Measurements from ENCODE around the gene GPANK1. TPM values are rescaled to one million over a fixed set of nuclear protein-coding genes. Genes with fewer than 3 reads are reported as not detected.

The GPANK1 gene
- total and polyA plus RNA-seq, 2 experiments from 2014 or later, result 27.5 to 36.2 TPM

- H3K36me3 ChIP-seq, result no peaks in the 10 kb centered on the region
- H3K27ac ChIP-seq, result no peak within 1 kb of the TSS
- DNase-seq (ENCODE audit: low read depth in 1 of 2, low spot score in 1 of 2), result no peak
- H3K4me1 ChIP-seq (ENCODE audit: low read depth), result peaks cover 3% of the 10 kb centered on the region
- H3K9me3 ChIP-seq (ENCODE audit: low read depth), result no peaks in the 10 kb centered on the region
- H3K27me3 ChIP-seq, result no peaks in the 10 kb centered on the region
- TF ChIP-seq CTCF (IDR thresholded peaks at IDR 0.05; ENCODE audit: low read depth, low read length), result no peak
- no peak within 1 kb of the TSS for H3K4me3 ChIP-seq
These were observed 49.9 kb downstream of the GPANK1 start, which contains the start of gene AIF1 for GRCh38 chr6:31614684-31615578. Gene AIF1, plus strand, starts transcription at chr6:31615234. Its CDS starts 96 bp downstream, at chr6:31615330.

GRCh38 chr6:31614075-31614619 lies 50.6 kb downstream of the GPANK1 start:
- H3K4me1 ChIP-seq (ENCODE audit: low read depth), result peaks cover 3% of the 10 kb centered on the region
- DNase-seq (ENCODE audit: low read depth in 1 of 2, low spot score in 1 of 2), result no peak

More at GRCh38 chr6:31614075-31614619, 50.6 kb downstream of the GPANK1 start:
- Histone ChIP-seq H3K27ac (no peak overlapping the region), H3K27me3 (no peaks in the 10 kb centered on the region), H3K9me3 (ENCODE audit: low read depth) (no peaks in the 10 kb centered on the region), H3K4me3 (no peak overlapping the region), H3K36me3 (no peaks in the 10 kb centered on the region)
- TF ChIP-seq CTCF (IDR thresholded peaks at IDR 0.05; ENCODE audit: low read depth, low read length), result no peak

Other genes starting within 250 kb of the GPANK1 start
Only the 30 nearest of the 37 such genes appear.
- not detected in 2 replicates for gene MCCD1, start 136.0 kb downstream of the GPANK1 start, total RNA-seq
- gene MCCD1, start 136.0 kb downstream of the GPANK1 start, polyA plus RNA-seq, result not detected in 2 replicates
- 371 and 455 TPM in 2 replicates for gene DDX39B, start 123.0 kb downstream of the GPANK1 start, total RNA-seq
- 321 and 373 TPM in 2 replicates for gene DDX39B, start 123.0 kb downstream of the GPANK1 start, polyA plus RNA-seq
- gene ATP6V1G2, start 118.4 kb downstream of the GPANK1 start, total RNA-seq, result 21.2 and 28.8 TPM in 2 replicates
- 32.7 and 40.2 TPM in 2 replicates for gene ATP6V1G2, start 118.4 kb downstream of the GPANK1 start, polyA plus RNA-seq
- 43.6 and 51.2 TPM in 2 replicates for gene NFKBIL1, start 117.4 kb downstream of the GPANK1 start, total RNA-seq
- gene NFKBIL1, start 117.4 kb downstream of the GPANK1 start, polyA plus RNA-seq, result 38.4 and 47.1 TPM in 2 replicates
- not detected in 2 replicates for gene LTA, start 92.7 kb downstream of the GPANK1 start, total RNA-seq
- gene LTA, start 92.7 kb downstream of the GPANK1 start, polyA plus RNA-seq, result not detected in 2 replicates
- not detected in 2 replicates for gene TNF, start 89.4 kb downstream of the GPANK1 start, total RNA-seq
- gene TNF, start 89.4 kb downstream of the GPANK1 start, polyA plus RNA-seq, result 0.14 TPM in 1 of 2 replicates, not detected in the other
- gene LTB, start 82.6 kb downstream of the GPANK1 start, total RNA-seq, result 0.70 TPM in 1 of 2 replicates, not detected in the other
- gene LTB, start 82.6 kb downstream of the GPANK1 start, polyA plus RNA-seq, result 0.61 and 1.5 TPM in 2 replicates
- gene LST1, start 78.7 kb downstream of the GPANK1 start, total RNA-seq, result 1.7 TPM in 1 of 2 replicates, not detected in the other
- gene LST1, start 78.7 kb downstream of the GPANK1 start, polyA plus RNA-seq, result 1.6 TPM in 1 of 2 replicates, not detected in the other
- not detected in 2 replicates for gene NCR3, start 72.0 kb downstream of the GPANK1 start, total RNA-seq
- gene NCR3, start 72.0 kb downstream of the GPANK1 start, polyA plus RNA-seq, result not detected in 2 replicates
- gene AIF1, start 49.8 kb downstream of the GPANK1 start, total RNA-seq, result 1.2 TPM in 1 of 2 replicates, not detected in the other
- 1.4 and 1.6 TPM in 2 replicates for gene AIF1, start 49.8 kb downstream of the GPANK1 start, polyA plus RNA-seq
- gene PRRC2A, start 44.3 kb downstream of the GPANK1 start, total RNA-seq, result 144 and 208 TPM in 2 replicates
- 70.2 and 103 TPM in 2 replicates for gene PRRC2A, start 44.3 kb downstream of the GPANK1 start, polyA plus RNA-seq
- 494 and 510 TPM in 2 replicates for gene BAG6, start 12.3 kb downstream of the GPANK1 start, total RNA-seq
- gene BAG6, start 12.3 kb downstream of the GPANK1 start, polyA plus RNA-seq, result 115 TPM in 2 replicates
- gene APOM, start 9.1 kb downstream of the GPANK1 start, total RNA-seq, result 2.3 and 2.5 TPM in 2 replicates
- 2.5 and 3.5 TPM in 2 replicates for gene APOM, start 9.1 kb downstream of the GPANK1 start, polyA plus RNA-seq
- 24.5 and 27.4 TPM in 2 replicates for gene C6orf47, start 4.2 kb downstream of the GPANK1 start, total RNA-seq
- 22.0 and 29.2 TPM in 2 replicates for gene C6orf47, start 4.2 kb downstream of the GPANK1 start, polyA plus RNA-seq
- gene CSNK2B, start 1.1 kb upstream of the GPANK1 start, total RNA-seq, result 310 and 375 TPM in 2 replicates
- 277 and 280 TPM in 2 replicates for gene CSNK2B, start 1.1 kb upstream of the GPANK1 start, polyA plus RNA-seq
- 3.9 and 6.8 TPM in 2 replicates for gene LY6G5B, start 5.0 kb upstream of the GPANK1 start, total RNA-seq
- gene LY6G5B, start 5.0 kb upstream of the GPANK1 start, polyA plus RNA-seq, result 13.2 and 16.5 TPM in 2 replicates
- 0.54 and 1.2 TPM in 2 replicates for gene LY6G5C, start 16.1 kb upstream of the GPANK1 start, total RNA-seq
- 5.0 and 9.0 TPM in 2 replicates for gene LY6G5C, start 16.1 kb upstream of the GPANK1 start, polyA plus RNA-seq
- gene ABHD16A, start 38.3 kb upstream of the GPANK1 start, total RNA-seq, result 48.0 and 66.3 TPM in 2 replicates
- gene ABHD16A, start 38.3 kb upstream of the GPANK1 start, polyA plus RNA-seq, result 61.5 and 65.1 TPM in 2 replicates
- not detected in 2 replicates for gene LY6G6F, start 41.9 kb upstream of the GPANK1 start, total RNA-seq
- gene LY6G6F, start 41.9 kb upstream of the GPANK1 start, polyA plus RNA-seq, result not detected in 2 replicates
- not detected in 2 replicates for gene LY6G6D, start 50.4 kb upstream of the GPANK1 start, total RNA-seq
- gene LY6G6D, start 50.4 kb upstream of the GPANK1 start, polyA plus RNA-seq, result not detected in 2 replicates
- not detected in 2 replicates for gene LY6G6C, start 56.7 kb upstream of the GPANK1 start, total RNA-seq
- 0.24 TPM in 1 of 2 replicates, not detected in the other for gene LY6G6C, start 56.7 kb upstream of the GPANK1 start, polyA plus RNA-seq
- gene MPIG6B, start 58.4 kb upstream of the GPANK1 start, total RNA-seq, result not detected in 2 replicates
- not detected in 2 replicates for gene MPIG6B, start 58.4 kb upstream of the GPANK1 start, polyA plus RNA-seq
- gene DDAH2, start 64.3 kb upstream of the GPANK1 start, total RNA-seq, result 134 and 138 TPM in 2 replicates
- 154 and 170 TPM in 2 replicates for gene DDAH2, start 64.3 kb upstream of the GPANK1 start, polyA plus RNA-seq
- 226 and 274 TPM in 2 replicates for gene CLIC1, start 71.5 kb upstream of the GPANK1 start, total RNA-seq
- gene CLIC1, start 71.5 kb upstream of the GPANK1 start, polyA plus RNA-seq, result 318 and 326 TPM in 2 replicates
- gene MSH5, start 75.0 kb upstream of the GPANK1 start, total RNA-seq, result 6.6 and 39.4 TPM in 2 replicates
- 7.4 and 16.4 TPM in 2 replicates for gene MSH5, start 75.0 kb upstream of the GPANK1 start, polyA plus RNA-seq
- 3.9 and 11.6 TPM in 2 replicates for gene SAPCD1, start 97.7 kb upstream of the GPANK1 start, total RNA-seq
- 2.1 and 4.2 TPM in 2 replicates for gene SAPCD1, start 97.7 kb upstream of the GPANK1 start, polyA plus RNA-seq
- gene VWA7, start 112.3 kb upstream of the GPANK1 start, total RNA-seq, result 16.1 and 24.7 TPM in 2 replicates
- 9.9 and 12.3 TPM in 2 replicates for gene VWA7, start 112.3 kb upstream of the GPANK1 start, polyA plus RNA-seq
- gene VARS1, start 130.8 kb upstream of the GPANK1 start, total RNA-seq, result 46.3 and 49.7 TPM in 2 replicates
- gene VARS1, start 130.8 kb upstream of the GPANK1 start, polyA plus RNA-seq, result 51.5 and 63.9 TPM in 2 replicates
- gene LSM2, start 142.0 kb upstream of the GPANK1 start, total RNA-seq, result 58.9 and 64.2 TPM in 2 replicates
- 76.8 and 88.6 TPM in 2 replicates for gene LSM2, start 142.0 kb upstream of the GPANK1 start, polyA plus RNA-seq
- gene HSPA1L, start 150.3 kb upstream of the GPANK1 start, total RNA-seq, result 1.6 and 3.1 TPM in 2 replicates
- gene HSPA1L, start 150.3 kb upstream of the GPANK1 start, polyA plus RNA-seq, result 4.5 and 5.2 TPM in 2 replicates